Activated CD4-positive, alpha-beta T cell treated with anti-CD3 and anti-CD28 coated beads, Interleukin-2, Interleukin-4, amounts not matched to agents 100 ng/mL and 50 ng/mL, durations not matched to agents 16 hours and 8 hours (primary cell): Measurements from ENCODE around the gene METTL17.
A peak's percentile ranks its signal among the peaks of the same experiment; 100 is the strongest.
"Not testable (repeated sequence)": the region's sequence is repeated elsewhere in the genome, so short reads cannot be mapped to it uniquely, and the experiment has no call there.

ENCODE experiments used
- DNase-seq: peaks from one replicate; pipeline ENCODE4 v3.0.0-alpha.2; 2020; ENCODE audit warnings: low spot score

The METTL17 gene

GRCh38 chr14:21024585-21025370 is 35.0 kb downstream of the METTL17 start, which contains the start of gene NDRG2:
TSS of gene NDRG2 (minus strand) at chr14:21025061. CDS start at chr14:21023315, 1,746 bp downstream.
- peak; percentile 31 for DNase-seq

GRCh38 chr14:21025371-21026273 is 35.8 kb downstream of the METTL17 start:
- no peak for DNase-seq

- DNase-seq = no peak
Measured at GRCh38 chr14:21026274-21026987, 36.7 kb downstream of the METTL17 start.

GRCh38 chr14:21026988-21027315 is 37.2 kb downstream of the METTL17 start:
- no peak for DNase-seq

GRCh38 chr14:21029917-21030316 is 40.1 kb downstream of the METTL17 start, which contains the start of gene TPPP2:
TSS of gene TPPP2 (plus strand) at chr14:21030217. CDS start at chr14:21030582, 365 bp downstream.
- DNase-seq = no peak

GRCh38 chr14:21030531-21030930 is 40.8 kb downstream of the METTL17 start:
- DNase-seq = no peak

GRCh38 chr14:21032326-21033132 is 42.7 kb downstream of the METTL17 start:
- no peak for DNase-seq

GRCh38 chr14:21033133-21033698 is 43.4 kb downstream of the METTL17 start:
- DNase-seq = no peak

- no peak for DNase-seq
Measured at GRCh38 chr14:21034707-21035106, 44.9 kb downstream of the METTL17 start, which contains the start of gene RNASE13. TSS of gene RNASE13 (minus strand) at chr14:21034807. CDS start at chr14:21034288, 519 bp downstream.

GRCh38 chr14:21036751-21037150 is 47.0 kb downstream of the METTL17 start:
- DNase-seq = no peak

- DNase-seq = no peak
Measured at GRCh38 chr14:21037156-21037555, 47.4 kb downstream of the METTL17 start.

GRCh38 chr14:21038441-21039422 is 49.0 kb downstream of the METTL17 start:
- DNase-seq = no peak

GRCh38 chr14:21039585-21040369 is 50.0 kb downstream of the METTL17 start:
- DNase-seq = no peak

GRCh38 chr14:21040370-21040925 is 50.7 kb downstream of the METTL17 start:
- no peak for DNase-seq

GRCh38 chr14:21040941-21041340 is 51.2 kb downstream of the METTL17 start:
- DNase-seq = not testable (repeated sequence)

- DNase-seq = no peak
Measured at GRCh38 chr14:21041676-21042433, 52.1 kb downstream of the METTL17 start, which contains the start of gene RNASE7. TSS of gene RNASE7 (plus strand) at chr14:21042362. CDS start at chr14:21042993, 631 bp downstream.

- no peak for DNase-seq
Measured at GRCh38 chr14:21042918-21043317, 53.1 kb downstream of the METTL17 start.
